BJ (cell line): ENCODE measurements around the gene LRRC58. TPM values are rescaled to one million over a fixed set of nuclear protein-coding genes. Genes with fewer than 3 reads are reported as not detected.
"Not testable (repeated sequence)": the region's sequence is repeated elsewhere in the genome, so short reads cannot be mapped to it uniquely, and the experiment has no call there.

Experiments used
- CTCF ChIA-PET: fragments of 350-600 bp; formaldehyde crosslinking; extraction: SDS; loops from one replicate; lab custom pipeline; 2021; ENCODE audit warnings: antibody characterized with exemption, inconsistent platforms; lab: Yijun Ruan, JAX
- POLR2A ChIA-PET: fragments of 300-600 bp; sonication (Branson Sonifier 250); formaldehyde crosslinking; extraction: SDS; loops from one replicate; lab custom pipeline; 2021; ENCODE audit warnings: antibody characterized with exemption; lab: Charles Lee
- DNase-seq: peaks from one replicate; pipeline ENCODE4 v3.0.0-alpha.2; 2011; ENCODE audit warnings: low read depth
- H3K27me3 ChIP-seq: 2 replicates; pipeline ENCODE4 v1.6.0; 2011; ENCODE audit warnings: low read length; ENCODE audit not compliant: control insufficient read depth, insufficient read depth
- H3K36me3 ChIP-seq: 2 replicates; pipeline ENCODE4 v1.5.1; 2011; ENCODE audit warnings: low read length; ENCODE audit not compliant: control insufficient read depth, insufficient read depth
- H3K4me3 ChIP-seq: 2 replicates; pipeline ENCODE4 v1.5.1; 2011; ENCODE audit warnings: low read depth, mild to moderate bottlenecking, control low read depth, low read length
- CTCF ChIP-seq: IDR thresholded peaks from 2 replicates; pipeline ENCODE4 v1.5.1; 2011; ENCODE audit warnings: low read depth, mild to moderate bottlenecking, control low read depth, inconsistent platforms, low read length, moderate library complexity; ENCODE audit not compliant: insufficient read depth
- polyA plus RNA-seq: library from polyadenylated mRNA; depleted of rRNA; stranded (reverse); fragments of >200 nt; gene quantifications from 2 replicates; pipeline ENCODE4 v1.2.3, GENCODE V29; 2011

Gene LRRC58
- polyA plus RNA-seq, 1 experiment, result 6.3 TPM

- no peak for DNase-seq
- ChIA-PET POLR2A (no interaction called here), CTCF (interaction anchor here (1.6 kb wide), 1 partner anchor 83 kb away, joined by 4 read pairs; no protein-coding TSS in a partner anchor)
- H3K36me3 ChIP-seq, result no peaks in the 10 kb centered on the region
- H3K27me3 ChIP-seq, result no peaks in the 10 kb centered on the region
- no peak for TF ChIP-seq CTCF
- no peak overlapping the region for H3K4me3 ChIP-seq
Observed at GRCh38 chr3:120326784-120327183, 22.4 kb downstream of the LRRC58 start.

- ChIA-PET POLR2A (no interaction called here), CTCF (no interaction called here)
- no peak for TF ChIP-seq CTCF
- no peaks in the 10 kb centered on the region for H3K27me3 ChIP-seq
- H3K36me3 ChIP-seq, result no peaks in the 10 kb centered on the region
- H3K4me3 ChIP-seq, result no peak overlapping the region
- DNase-seq, result no peak
Observed at GRCh38 chr3:120324190-120324589, 25.0 kb downstream of the LRRC58 start.

GRCh38 chr3:120323761-120324160, 25.4 kb downstream of the LRRC58 start:
- H3K36me3 ChIP-seq, H3K4me3 ChIP-seq, DNase-seq, CTCF ChIA-PET, H3K27me3 ChIP-seq, POLR2A ChIA-PET: not testable (repeated sequence)

- no peak for TF ChIP-seq CTCF
- Histone ChIP-seq H3K36me3 (peaks cover 1% of the 10 kb centered on the region; the same call in 1 of the 2 replicates), H3K27me3 (no peaks in the 10 kb centered on the region), H3K4me3 (no peak overlapping the region)
- ChIA-PET POLR2A (no interaction called here), CTCF (no interaction called here)
- no peak for DNase-seq
Observed at GRCh38 chr3:120311863-120312794, 37.0 kb downstream of the LRRC58 start.

GRCh38 chr3:120306519-120307455, 42.4 kb downstream of the LRRC58 start:
- H3K4me3 ChIP-seq, result no peak overlapping the region
- DNase-seq, result no peak
- CTCF ChIA-PET, result no interaction called here
- POLR2A ChIA-PET, result no interaction called here
- H3K36me3 ChIP-seq, result no peaks in the 10 kb centered on the region
- H3K27me3 ChIP-seq, result no peaks in the 10 kb centered on the region
- TF ChIP-seq CTCF, result no peak
